Astrocyte (in vitro differentiated cells and primary cell): ENCODE measurements around the gene SLC30A10. TPM values are rescaled to one million over a fixed set of nuclear protein-coding genes. Genes with fewer than 3 reads are reported as not detected.

Source experiments
- DNase-seq: peaks from one replicate; pipeline ENCODE4 v3.0.0-alpha.2; 2010; ENCODE audit warnings: low read depth
- FAIRE-seq: peaks from 2 replicates; lab custom pipeline; 2011; peaks lifted over from hg19 to GRCh38; lab: Jason Lieb, UNC
- H2AFZ ChIP-seq: 2 replicates; pipeline ENCODE4 v1.6.0; 2012; ENCODE audit warnings: low read depth, low read length, inconsistent platforms
- H3K27ac ChIP-seq: 2 replicates; pipeline ENCODE4 v1.5.1; 2011; ENCODE audit warnings: low read depth, low read length, inconsistent platforms
- H3K27me3 ChIP-seq: 2 replicates; pipeline ENCODE4 v1.6.0; 2011; ENCODE audit warnings: low read length, inconsistent platforms; ENCODE audit not compliant: insufficient read depth
- H3K36me3 ChIP-seq: 2 replicates; pipeline ENCODE4 v1.5.1; 2011; ENCODE audit warnings: low read length, inconsistent platforms; ENCODE audit not compliant: insufficient read depth
- H3K4me1 ChIP-seq: 2 replicates; pipeline ENCODE4 v1.5.1; 2011; ENCODE audit warnings: low read length, inconsistent platforms; ENCODE audit not compliant: insufficient read depth
- H3K4me2 ChIP-seq: 2 replicates; pipeline ENCODE4 v1.6.0; 2012; ENCODE audit warnings: low read length, inconsistent platforms
- H3K4me3 ChIP-seq: 2 replicates; pipeline ENCODE4 v1.5.1; 2011; ENCODE audit warnings: low read depth, mild to moderate bottlenecking, low read length, inconsistent platforms; ENCODE audit not compliant: insufficient read depth
- H3K79me2 ChIP-seq: 2 replicates; pipeline ENCODE4 v1.6.0; 2012; ENCODE audit warnings: mild to moderate bottlenecking, low read length, inconsistent platforms; ENCODE audit not compliant: insufficient read depth
- H3K9ac ChIP-seq: 2 replicates; pipeline ENCODE4 v1.6.0; 2012; ENCODE audit warnings: mild to moderate bottlenecking, low read length, inconsistent platforms
- H3K9me3 ChIP-seq: 2 replicates; pipeline ENCODE4 v1.5.1; 2012; ENCODE audit warnings: low read depth, mild to moderate bottlenecking, low read length, inconsistent platforms; ENCODE audit not compliant: insufficient read depth
- H4K20me1 ChIP-seq: 2 replicates; pipeline ENCODE4 v1.6.0; 2012; ENCODE audit warnings: low read length, inconsistent platforms; ENCODE audit not compliant: insufficient read depth
- H3K27ac Mint-ChIP-seq: one replicate; pipeline ENCODE4 v1.8.0; 2021; ENCODE audit warnings: mild to moderate bottlenecking, mixed read lengths; ENCODE audit not compliant: unreplicated experiment
- H3K27me3 Mint-ChIP-seq: one replicate; pipeline ENCODE4 v1.8.0; 2021; ENCODE audit warnings: low read depth, mixed read lengths; ENCODE audit not compliant: unreplicated experiment
- H3K36me3 Mint-ChIP-seq: one replicate; pipeline ENCODE4 v1.8.0; 2021; ENCODE audit warnings: low read depth, mixed read lengths; ENCODE audit not compliant: unreplicated experiment
- H3K4me1 Mint-ChIP-seq: one replicate; pipeline ENCODE4 v1.8.0; 2021; ENCODE audit warnings: low read depth, mixed read lengths; ENCODE audit not compliant: unreplicated experiment
- H3K4me3 Mint-ChIP-seq: one replicate; pipeline ENCODE4 v1.8.0; 2021; ENCODE audit warnings: mild to moderate bottlenecking, moderate library complexity, mixed read lengths; ENCODE audit not compliant: unreplicated experiment
- H3K9me3 Mint-ChIP-seq: one replicate; pipeline ENCODE4 v1.8.0; 2021; ENCODE audit warnings: mild to moderate bottlenecking, mixed read lengths; ENCODE audit not compliant: unreplicated experiment
- CTCF ChIP-seq: IDR thresholded peaks from 2 replicates; pipeline ENCODE4 v1.5.1; 2011; ENCODE audit warnings: low read depth, mild to moderate bottlenecking, inconsistent platforms, low read length, moderate library complexity; ENCODE audit not compliant: insufficient read depth
- EZH2 ChIP-seq: IDR thresholded peaks from 2 replicates; pipeline ENCODE4 v1.6.1; 2012; ENCODE audit warnings: mild to moderate bottlenecking, low read length, inconsistent platforms; ENCODE audit not compliant: insufficient read depth
- total RNA-seq: library from RNA; stranded (reverse); gene quantifications from 2 replicates; pipeline ENCODE4 v1.2.1, GENCODE V29; 2021

The SLC30A10 gene
- total RNA-seq, 1 donor from 2014 or later = not detected

GRCh38 chr1:219882096-219882495 lies 46.3 kb downstream of the SLC30A10 start:
- Mint-ChIP-seq H3K4me1 (no peaks in the 10 kb centered on the region), H3K27me3 (no peaks in the 10 kb centered on the region), H3K9me3 (no peaks in the 10 kb centered on the region), H3K36me3 (no peaks in the 10 kb centered on the region), H3K27ac (no peak overlapping the region), H3K4me3 (no peak overlapping the region)
- no peak overlapping the region for H3K9ac ChIP-seq
- DNase-seq = no peak
- TF ChIP-seq CTCF (no peak), EZH2 (no peak)
- no peaks in the 10 kb centered on the region for H3K4me1 ChIP-seq
- no peak overlapping the region for H2AFZ ChIP-seq
- no peaks in the 10 kb centered on the region for H4K20me1 ChIP-seq
- no peaks in the 10 kb centered on the region for H3K27me3 ChIP-seq
- H3K27ac ChIP-seq = no peak overlapping the region
- no peaks in the 10 kb centered on the region for H3K9me3 ChIP-seq
- FAIRE-seq = no peak
- no peaks in the 10 kb centered on the region for H3K79me2 ChIP-seq
- H3K4me2 ChIP-seq = no peak overlapping the region
- no peak overlapping the region for H3K4me3 ChIP-seq
- H3K36me3 ChIP-seq = no peaks in the 10 kb centered on the region

- H3K4me3 ChIP-seq = no peak overlapping the region
- Mint-ChIP-seq H3K4me1 (no peaks in the 10 kb centered on the region), H3K4me3 (no peak overlapping the region), H3K9me3 (no peaks in the 10 kb centered on the region), H3K36me3 (no peaks in the 10 kb centered on the region), H3K27me3 (no peaks in the 10 kb centered on the region), H3K27ac (no peak overlapping the region)
- no peak overlapping the region for H2AFZ ChIP-seq
- TF ChIP-seq EZH2 (no peak), CTCF (no peak)
- H3K9ac ChIP-seq = no peak overlapping the region
- no peaks in the 10 kb centered on the region for H4K20me1 ChIP-seq
- peak; percentile 6 for DNase-seq
- FAIRE-seq = no peak
- H3K36me3 ChIP-seq = no peaks in the 10 kb centered on the region
- H3K27me3 ChIP-seq = no peaks in the 10 kb centered on the region
- H3K79me2 ChIP-seq = no peaks in the 10 kb centered on the region
- no peaks in the 10 kb centered on the region for H3K9me3 ChIP-seq
- H3K4me2 ChIP-seq = no peak overlapping the region
- no peak overlapping the region for H3K27ac ChIP-seq
- no peaks in the 10 kb centered on the region for H3K4me1 ChIP-seq
Observed at GRCh38 chr1:219880765-219881457, 47.4 kb downstream of the SLC30A10 start.

GRCh38 chr1:219876798-219877209 lies 51.6 kb downstream of the SLC30A10 start:
- Histone ChIP-seq H3K79me2 (no peaks in the 10 kb centered on the region), H3K4me2 (no peak overlapping the region), H3K4me1 (no peaks in the 10 kb centered on the region), H3K27ac (no peak overlapping the region), H3K36me3 (no peaks in the 10 kb centered on the region), H3K9ac (no peak overlapping the region), H3K27me3 (peaks cover 2% of the 10 kb centered on the region), H2AFZ (no peak overlapping the region), H3K4me3 (no peak overlapping the region), H3K9me3 (no peaks in the 10 kb centered on the region), H4K20me1 (no peaks in the 10 kb centered on the region)
- Mint-ChIP-seq H3K27me3 (no peaks in the 10 kb centered on the region), H3K9me3 (no peaks in the 10 kb centered on the region), H3K36me3 (no peaks in the 10 kb centered on the region), H3K4me1 (no peaks in the 10 kb centered on the region), H3K27ac (no peak overlapping the region), H3K4me3 (no peak overlapping the region)
- TF ChIP-seq CTCF = no peak
- TF ChIP-seq EZH2 = no peak
- FAIRE-seq (no peak), DNase-seq (no peak)
